CD8-positive, alpha-beta memory T cell (primary cell): Measurements from ENCODE around the gene CTDSPL. TPM values are rescaled to one million over a fixed set of nuclear protein-coding genes. Genes with fewer than 3 reads are reported as not detected.

ENCODE experiments used
- CTCF ChIA-PET: fragments of 350-600 bp; sonication (Branson Sonifier 250); formaldehyde crosslinking; loops from one replicate; lab custom pipeline; 2021; ENCODE audit warnings: antibody characterized with exemption; lab: Charles Lee
- POLR2A ChIA-PET: fragments of 350-600 bp; sonication (Branson Sonifier 250); formaldehyde crosslinking; loops from one replicate; lab custom pipeline; 2021; ENCODE audit warnings: antibody characterized with exemption; lab: Charles Lee
- DNase-seq, 5 donors: peaks; one replicate each; pipeline versions ENCODE4 v3.0.0 to v3.0.0-alpha.2; 2020 to 2022; ENCODE audit warnings: mixed read lengths in 1 of 5
- H3K27ac ChIP-seq: one replicate; pipeline ENCODE4 v1.7.0; 2013; ENCODE audit warnings: low read depth, mild to moderate bottlenecking, low read length, moderate library complexity
- H3K27me3 ChIP-seq: 2 replicates; pipeline ENCODE4 v1.7.0; 2013; ENCODE audit warnings: low read length, mild to moderate bottlenecking; ENCODE audit not compliant: insufficient read depth, poor library complexity, severe bottlenecking
- H3K36me3 ChIP-seq: 2 replicates; pipeline ENCODE4 v1.7.0; 2013; ENCODE audit warnings: mild to moderate bottlenecking, low read length, moderate library complexity; ENCODE audit not compliant: insufficient read depth
- H3K4me1 ChIP-seq: 2 replicates; pipeline ENCODE4 v1.7.0; 2013; ENCODE audit warnings: mild to moderate bottlenecking, low read length, moderate library complexity; ENCODE audit not compliant: insufficient read depth
- H3K4me3 ChIP-seq: 2 replicates; pipeline ENCODE4 v1.7.0; 2013; ENCODE audit warnings: mild to moderate bottlenecking, low read length
- H3K9me3 ChIP-seq: 2 replicates; pipeline ENCODE4 v1.7.0; 2013; ENCODE audit warnings: mild to moderate bottlenecking, low read length
- H3K27ac Mint-ChIP-seq, 8 donors: one replicate each; pipeline ENCODE4 v1.8.0; 2020 to 2021; ENCODE audit warnings: mixed read lengths in 8 of 8, mild to moderate bottlenecking in 6 of 8, inconsistent platforms in 3 of 8, moderate library complexity in 3 of 8
- H3K27me3 Mint-ChIP-seq, 2 donors: one replicate each; pipeline ENCODE4 v1.8.0; 2020 to 2021; ENCODE audit warnings: mixed read lengths in 2 of 2, mild to moderate bottlenecking in 1 of 2, moderate library complexity in 1 of 2
- H3K36me3 Mint-ChIP-seq, 3 donors: one replicate each; pipeline ENCODE4 v1.8.0; 2020 to 2021; ENCODE audit warnings: mixed read lengths in 3 of 3, inconsistent platforms in 1 of 3, mild to moderate bottlenecking in 1 of 3
- H3K4me1 Mint-ChIP-seq, 3 donors: one replicate each; pipeline ENCODE4 v1.8.0; 2020 to 2021; ENCODE audit warnings: mixed read lengths in 3 of 3, inconsistent platforms in 1 of 3, mild to moderate bottlenecking in 1 of 3
- H3K4me3 Mint-ChIP-seq, 7 donors: one replicate each; pipeline ENCODE4 v1.8.0; 2020 to 2021; ENCODE audit warnings: mixed read lengths in 7 of 7, mild to moderate bottlenecking in 6 of 7, moderate library complexity in 4 of 7, inconsistent platforms in 2 of 7
- H3K9me3 Mint-ChIP-seq, 5 donors: one replicate each; pipeline ENCODE4 v1.8.0; 2020 to 2022; ENCODE audit warnings: mixed read lengths in 5 of 5, mild to moderate bottlenecking in 3 of 5, moderate library complexity in 2 of 5, inconsistent platforms in 1 of 5
- polyA plus RNA-seq: library from polyadenylated mRNA; unstranded; fragments of 300-500 nt; fragmentation: Illumina TruSeq; gene quantifications from one replicate; pipeline ENCODE4 v1.2.3, GENCODE V29; 2021
- total RNA-seq, 2 experiments: library from RNA; stranded (reverse); gene quantifications; one replicate each; pipeline ENCODE4 v1.2.3, GENCODE V29; 2021

CTDSPL gene
- total and polyA plus RNA-seq, 3 experiments from 2014 or later: 0.74 to 0.84 TPM; not detected in 1

DNA sequence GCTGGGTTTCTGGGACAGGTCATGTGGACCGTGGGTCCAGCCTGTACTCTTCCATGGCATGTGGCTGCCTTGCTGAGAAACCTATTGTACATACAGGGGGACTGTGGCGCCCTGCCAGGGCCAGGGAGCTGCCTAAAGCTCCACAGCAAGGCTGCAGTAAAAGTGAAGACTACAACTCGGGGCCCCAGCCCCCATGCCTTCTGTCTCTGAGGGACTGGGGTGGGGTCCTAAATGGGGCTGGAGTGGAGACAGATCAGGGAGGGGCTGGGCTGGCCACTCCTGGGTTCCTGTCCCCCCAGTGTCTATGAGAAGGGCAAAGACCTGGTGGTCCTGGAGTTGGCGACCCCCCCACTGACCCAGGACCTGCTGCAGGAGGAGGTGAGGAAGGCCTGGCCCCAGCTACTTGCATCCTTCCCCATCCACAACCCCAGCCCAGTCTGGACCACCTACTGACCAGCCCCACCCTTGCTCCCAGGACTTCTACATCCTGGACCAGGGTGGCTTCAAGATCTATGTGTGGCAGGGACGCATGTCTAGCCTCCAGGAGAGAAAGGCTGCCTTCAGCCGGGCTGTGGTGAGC lies 136.2 kb downstream of the CTDSPL start:
- peak overlapping the region; percentile 24 to 98 (median 94) for H3K27ac Mint-ChIP-seq
- peaks cover 54 to 68% (median 63%) of the 10 kb centered on the region in 3 donors for H3K4me1 Mint-ChIP-seq

DNA sequence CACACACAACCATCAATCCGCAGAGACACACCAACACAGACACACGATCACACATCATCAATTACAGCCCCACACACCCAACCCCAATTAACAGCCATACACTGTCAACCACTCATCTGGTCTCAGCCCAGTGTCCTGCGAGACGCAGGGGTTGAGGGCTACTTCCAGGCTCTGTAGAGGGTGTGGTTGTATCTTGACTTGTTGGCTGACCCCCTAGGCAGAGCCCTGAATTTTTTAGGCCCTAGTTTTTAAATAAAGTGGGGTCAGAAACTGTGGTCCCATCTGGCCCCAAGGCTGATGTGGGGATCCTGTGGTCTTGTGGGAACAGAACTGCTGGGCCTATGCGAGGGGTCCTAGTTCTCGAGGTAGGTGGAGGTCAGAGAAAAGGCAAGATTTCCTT lies 138.2 kb downstream of the CTDSPL start:
- no peak overlapping the region for H3K27ac ChIP-seq
- ChIA-PET POLR2A (no interaction called here), CTCF (no interaction called here)
- Mint-ChIP-seq H3K4me3 (peak overlapping the region in 4 of 7 donors; percentile 14 to 65 (median 50)), H3K27me3 (peaks cover 0 to 1% of the 10 kb centered on the region in 2 donors), H3K36me3 (peaks cover 8 to 56% (median 13%) of the 10 kb centered on the region in 3 donors), H3K27ac (peak overlapping the region in 7 of 8 donors; percentile 34 to 96 (median 85)), H3K4me1 (peaks cover 52 to 66% (median 59%) of the 10 kb centered on the region in 3 donors), H3K9me3 (no peaks in the 10 kb centered on the region)
- H3K36me3 ChIP-seq: peaks cover 13% of the 10 kb centered on the region
- no peaks in the 10 kb centered on the region for H3K9me3 ChIP-seq
- H3K27me3 ChIP-seq: no peaks in the 10 kb centered on the region
- peaks cover 42% of the 10 kb centered on the region for H3K4me1 ChIP-seq
- DNase-seq: peak in 1 of 5 donors; percentile 38
- no peak overlapping the region for H3K4me3 ChIP-seq

More for the DNA sequence above, 136.2 kb downstream of the CTDSPL start:
- no peaks in the 10 kb centered on the region for H3K9me3 ChIP-seq
- POLR2A ChIA-PET: no interaction called here
- peak overlapping the region; percentile 74 for H3K27ac ChIP-seq
- Mint-ChIP-seq H3K36me3 (peaks cover 8 to 56% (median 11%) of the 10 kb centered on the region in 3 donors), H3K4me3 (peak overlapping the region in 5 of 7 donors; percentile 71 to 86 (median 81)), H3K27me3 (no peaks in the 10 kb centered on the region), H3K9me3 (no peaks in the 10 kb centered on the region)
- H3K4me3 ChIP-seq: peak overlapping the region; percentile 62
- CTCF ChIA-PET: interaction anchor here (1.2 to 1.7 kb wide), 5 partner anchors 17 to 41 kb away, joined by 3 to 9 read pairs (median 6); partner anchors contain the start of genes DLEC1 and PLCD1
- H3K36me3 ChIP-seq: peaks cover 13% of the 10 kb centered on the region
- peak in 1 of 5 donors; percentile 46 for DNase-seq
- H3K4me1 ChIP-seq: peaks cover 54% of the 10 kb centered on the region
- H3K27me3 ChIP-seq: no peaks in the 10 kb centered on the region

DNA sequence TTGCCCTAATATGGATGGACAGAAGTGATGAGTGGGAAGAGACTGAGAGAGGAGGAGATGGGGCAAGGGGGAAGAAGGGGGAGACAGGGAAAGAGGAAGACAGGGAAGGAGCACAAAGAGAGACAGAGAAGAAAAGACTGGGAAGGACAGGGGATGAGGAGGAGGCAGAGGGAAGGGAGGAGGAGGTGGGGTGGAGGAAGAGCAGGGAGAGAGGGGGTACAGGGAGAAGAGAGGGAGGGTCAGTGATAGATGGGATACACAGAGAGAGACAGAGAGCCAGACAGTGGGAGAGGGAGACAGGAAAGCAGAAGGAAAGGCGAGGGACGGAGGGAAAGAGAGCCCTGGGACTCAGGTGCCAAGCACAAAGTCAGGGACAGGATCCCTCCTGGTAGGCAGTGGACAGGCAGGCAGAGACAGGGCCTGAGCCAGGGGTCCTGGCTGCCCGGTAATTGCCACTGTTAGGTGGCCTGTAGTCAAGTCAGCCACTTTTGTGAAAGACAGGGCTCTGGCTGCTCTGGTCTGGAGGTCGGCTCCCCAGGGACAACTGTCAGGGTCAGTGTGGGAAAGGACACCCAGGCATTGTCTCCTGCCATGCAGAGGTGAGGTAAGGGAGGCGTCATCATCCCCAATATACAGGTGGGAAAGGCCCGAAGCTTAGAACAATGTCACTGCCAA lies 138.7 kb downstream of the CTDSPL start:
- Mint-ChIP-seq H3K4me1 (peaks cover 50 to 66% (median 59%) of the 10 kb centered on the region in 3 donors), H3K9me3 (no peaks in the 10 kb centered on the region), H3K36me3 (peaks cover 8 to 61% (median 13%) of the 10 kb centered on the region in 3 donors), H3K4me3 (peak overlapping the region in 1 of 7 donors; percentile 32), H3K27ac (peak overlapping the region in 5 of 8 donors; percentile 19 to 63 (median 24)), H3K27me3 (peaks cover 0 to 1% of the 10 kb centered on the region in 2 donors)
- Histone ChIP-seq H3K4me3 (no peak overlapping the region), H3K27me3 (no peaks in the 10 kb centered on the region), H3K4me1 (peaks cover 37% of the 10 kb centered on the region), H3K36me3 (peaks cover 13% of the 10 kb centered on the region), H3K27ac (no peak overlapping the region), H3K9me3 (no peaks in the 10 kb centered on the region)
- DNase-seq: peak in 1 of 5 donors; percentile 29
- ChIA-PET POLR2A (no interaction called here), CTCF (interaction anchor here (1.3 to 4.1 kb wide), 3 partner anchors 20 to 165 kb away, joined by 3 to 49 read pairs (median 4); partner anchors contain the start of genes DLEC1 and OXSR1)

DNA sequence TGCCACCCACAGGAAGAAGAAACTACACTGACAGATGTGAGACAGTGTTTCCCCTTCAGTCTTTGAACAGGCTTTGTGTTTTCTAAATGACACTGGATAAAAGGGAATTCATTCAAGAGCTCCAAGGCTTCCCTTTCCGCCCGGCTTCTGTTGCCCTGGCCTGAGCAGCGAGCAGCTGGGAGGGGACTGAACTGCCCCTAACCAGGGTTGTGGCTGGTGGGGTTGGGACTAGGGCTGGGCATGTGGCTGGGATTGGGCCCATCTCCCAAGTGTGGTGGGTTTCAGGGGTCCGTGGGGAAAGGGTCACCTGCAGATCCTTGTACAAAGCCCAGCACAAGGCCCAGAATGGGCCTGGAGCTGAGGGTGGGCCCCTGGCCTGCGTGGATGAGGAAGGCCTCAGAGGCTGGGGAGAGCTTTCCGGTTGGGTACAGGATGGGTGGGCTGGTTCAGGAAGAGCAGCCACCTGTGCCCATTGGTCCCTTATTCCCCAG lies 139.3 kb downstream of the CTDSPL start:
- Mint-ChIP-seq H3K27ac (peak overlapping the region in 3 of 8 donors; percentile 11 to 59 (median 24)), H3K36me3 (peaks cover 8 to 60% (median 13%) of the 10 kb centered on the region in 3 donors), H3K27me3 (peaks cover 0 to 1% of the 10 kb centered on the region in 2 donors), H3K9me3 (no peaks in the 10 kb centered on the region), H3K4me1 (peaks cover 44 to 61% (median 53%) of the 10 kb centered on the region in 3 donors), H3K4me3 (no peak overlapping the region)
- Histone ChIP-seq H3K4me3 (no peak overlapping the region), H3K27me3 (no peaks in the 10 kb centered on the region), H3K36me3 (peaks cover 13% of the 10 kb centered on the region), H3K9me3 (no peaks in the 10 kb centered on the region), H3K27ac (no peak overlapping the region), H3K4me1 (peaks cover 31% of the 10 kb centered on the region)
- POLR2A ChIA-PET: no interaction called here
- no peak for DNase-seq
- CTCF ChIA-PET: interaction anchor here (1.3 to 4.9 kb wide), 4 partner anchors 21 to 164 kb away, joined by 3 to 65 read pairs (median 26); partner anchors contain the start of genes DLEC1 and OXSR1

DNA sequence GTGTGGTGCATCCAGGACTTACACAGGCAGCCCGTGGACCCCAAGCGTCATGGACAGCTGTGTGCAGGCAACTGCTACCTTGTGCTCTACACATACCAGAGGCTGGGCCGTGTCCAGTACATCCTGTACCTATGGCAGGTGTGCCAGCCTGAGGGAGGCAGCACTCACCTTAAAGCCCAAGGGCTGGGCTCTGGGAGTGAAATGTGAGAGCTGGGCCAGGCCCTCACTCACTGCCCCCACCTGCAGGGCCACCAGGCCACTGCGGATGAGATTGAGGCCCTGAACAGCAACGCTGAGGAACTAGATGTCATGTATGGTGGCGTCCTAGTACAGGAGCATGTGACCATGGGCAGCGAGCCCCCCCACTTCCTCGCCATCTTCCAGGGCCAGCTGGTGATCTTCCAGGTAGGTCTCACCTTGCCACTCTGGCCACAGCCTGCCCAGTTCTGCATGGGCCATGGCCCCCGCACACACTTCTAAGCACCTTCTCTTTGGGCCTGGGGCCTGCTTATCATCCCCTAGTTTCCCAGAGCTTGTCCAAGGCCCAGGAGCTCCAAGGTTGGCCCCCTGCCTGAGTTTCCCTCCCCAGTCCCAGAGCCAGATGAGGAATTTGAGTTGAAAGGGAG lies 139.9 kb downstream of the CTDSPL start:
- ChIA-PET POLR2A (no interaction called here), CTCF (interaction anchor here (1.0 to 4.9 kb wide), 6 partner anchors 18 to 164 kb away, joined by 3 to 65 read pairs (median 4); partner anchors contain the start of genes DLEC1 and OXSR1)
- H3K9me3 ChIP-seq: no peaks in the 10 kb centered on the region
- H3K36me3 Mint-ChIP-seq: peaks cover 7 to 60% (median 8%) of the 10 kb centered on the region in 3 donors
- peaks cover 38 to 55% (median 48%) of the 10 kb centered on the region in 3 donors for H3K4me1 Mint-ChIP-seq
- H3K9me3 Mint-ChIP-seq: no peaks in the 10 kb centered on the region
- H3K27ac ChIP-seq: no peak overlapping the region
- no peak overlapping the region for H3K4me3 Mint-ChIP-seq
- peaks cover 19% of the 10 kb centered on the region for H3K36me3 ChIP-seq
- peak in 1 of 5 donors; percentile 50 for DNase-seq
- H3K27me3 ChIP-seq: no peaks in the 10 kb centered on the region
- peaks cover 0 to 1% of the 10 kb centered on the region in 2 donors for H3K27me3 Mint-ChIP-seq
- peaks cover 25% of the 10 kb centered on the region for H3K4me1 ChIP-seq
- no peak overlapping the region for H3K4me3 ChIP-seq
- peak overlapping the region in 2 of 8 donors; percentile 24 to 59 for H3K27ac Mint-ChIP-seq

DNA sequence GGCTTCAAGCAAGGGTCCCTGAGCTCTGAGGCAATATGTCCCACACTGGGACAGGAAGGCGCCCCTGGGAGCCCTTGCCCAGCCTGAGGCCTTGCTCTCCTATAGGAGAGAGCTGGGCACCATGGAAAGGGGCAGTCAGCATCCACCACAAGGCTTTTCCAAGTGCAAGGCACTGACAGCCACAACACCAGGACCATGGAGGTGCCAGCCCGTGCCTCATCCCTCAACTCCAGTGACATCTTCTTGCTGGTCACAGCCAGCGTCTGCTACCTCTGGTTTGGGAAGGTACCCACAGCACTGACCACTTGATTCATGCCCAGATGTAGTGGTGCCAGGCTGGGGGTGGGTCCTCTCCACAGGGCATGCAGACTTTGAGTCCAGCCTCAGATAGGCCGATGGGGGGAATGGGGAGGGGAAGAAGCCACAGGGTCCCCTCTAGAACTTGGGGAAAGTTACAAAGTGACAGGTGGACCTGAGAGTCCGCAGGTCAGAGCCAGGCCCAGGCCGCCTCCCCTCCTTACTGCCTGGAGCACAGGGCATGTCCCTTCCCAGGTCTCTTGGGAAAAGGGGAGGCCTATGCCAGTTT lies 140.7 kb downstream of the CTDSPL start:
- H3K9me3 ChIP-seq: no peaks in the 10 kb centered on the region
- peaks cover 21% of the 10 kb centered on the region for H3K36me3 ChIP-seq
- H3K9me3 Mint-ChIP-seq: no peaks in the 10 kb centered on the region
- CTCF ChIA-PET: interaction anchor here (1.0 to 4.9 kb wide), 4 partner anchors 17 to 37 kb away, joined by 4 to 65 read pairs (median 27); partner anchors contain the start of gene DLEC1
- peak in 1 of 5 donors; percentile 37 for DNase-seq
- H3K4me3 Mint-ChIP-seq: no peak overlapping the region
- peaks cover 0 to 1% of the 10 kb centered on the region in 2 donors for H3K27me3 Mint-ChIP-seq
- POLR2A ChIA-PET: no interaction called here
- no peaks in the 10 kb centered on the region for H3K27me3 ChIP-seq
- H3K4me3 ChIP-seq: no peak overlapping the region
- peaks cover 4 to 62% (median 4%) of the 10 kb centered on the region in 3 donors for H3K36me3 Mint-ChIP-seq
- H3K4me1 ChIP-seq: peaks cover 17% of the 10 kb centered on the region
- H3K27ac ChIP-seq: no peak overlapping the region
- peaks cover 33 to 47% (median 40%) of the 10 kb centered on the region in 3 donors for H3K4me1 Mint-ChIP-seq
- peak overlapping the region in 1 of 8 donors; percentile 74 for H3K27ac Mint-ChIP-seq

DNA sequence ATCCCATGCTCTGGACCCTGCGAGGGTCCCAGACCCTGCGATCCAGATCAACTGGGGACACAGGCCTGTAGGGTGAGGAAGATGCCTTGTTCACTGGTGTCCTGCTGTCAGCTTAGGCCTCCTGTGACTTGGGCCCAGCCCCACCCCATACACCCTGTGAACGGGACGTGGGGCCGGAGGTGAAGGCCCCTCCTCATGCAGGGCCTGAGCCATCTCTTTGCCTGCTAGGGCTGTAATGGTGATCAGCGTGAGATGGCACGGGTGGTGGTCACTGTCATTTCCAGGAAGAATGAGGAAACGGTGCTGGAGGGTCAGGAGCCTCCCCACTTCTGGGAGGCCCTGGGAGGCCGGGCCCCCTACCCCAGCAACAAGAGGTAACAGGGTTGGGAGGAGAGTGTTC lies 141.3 kb downstream of the CTDSPL start:
- Mint-ChIP-seq H3K4me3 (no peak overlapping the region), H3K27ac (peak overlapping the region in 5 of 8 donors; percentile 26 to 83 (median 64))

More for the DNA sequence above, 141.3 kb downstream of the CTDSPL start:
- H3K4me1 ChIP-seq: peaks cover 11% of the 10 kb centered on the region
- H3K27me3 ChIP-seq: no peaks in the 10 kb centered on the region
- no peak overlapping the region for H3K4me3 ChIP-seq
- no peaks in the 10 kb centered on the region for H3K9me3 Mint-ChIP-seq
- POLR2A ChIA-PET: interaction anchor here (1.1 kb wide), 1 partner anchor 29 kb away, joined by 3 read pairs; no protein-coding TSS in a partner anchor
- peak in 1 of 5 donors; percentile 36 for DNase-seq
- H3K9me3 ChIP-seq: no peaks in the 10 kb centered on the region
- H3K27me3 Mint-ChIP-seq: peaks cover 0 to 1% of the 10 kb centered on the region in 2 donors
- CTCF ChIA-PET: interaction anchor here (1.4 to 4.9 kb wide), 6 partner anchors 10 to 36 kb away, joined by 7 to 65 read pairs (median 14); partner anchors contain the start of gene DLEC1
- H3K27ac ChIP-seq: no peak overlapping the region
- H3K4me1 Mint-ChIP-seq: peaks cover 30 to 42% (median 40%) of the 10 kb centered on the region in 3 donors
- peaks cover 4 to 67% (median 4%) of the 10 kb centered on the region in 3 donors for H3K36me3 Mint-ChIP-seq
- H3K36me3 ChIP-seq: peaks cover 21% of the 10 kb centered on the region
